Skin epidermis (tissue), 12 donors: Measurements from ENCODE around the gene METTL24.
"Not testable (repeated sequence)": the region's sequence is repeated elsewhere in the genome, so short reads cannot be mapped to it uniquely, and the experiment has no call there.

Experiments
- H3K27ac ChIP-seq, 21 experiments: fragments of 200-600 bp; sonication (generic) in 11 of 21; one replicate each; pipeline ENCODE4 v1.5.0; 2020; ENCODE audit warnings: mild to moderate bottlenecking in 3 of 21, inconsistent platforms in 2 of 21, moderate library complexity in 2 of 21
- H3K4me3 ChIP-seq, 7 experiments: fragments of 200-600 bp; sonication (generic) in 2 of 7; one replicate each; pipeline ENCODE4 v1.5.0; 2020; ENCODE audit warnings: inconsistent platforms in 2 of 7, mild to moderate bottlenecking in 2 of 7, moderate library complexity in 1 of 7

Gene METTL24

GRCh38 chr6:110320307-110320706 lies 37.8 kb downstream of the METTL24 start:
- Histone ChIP-seq H3K4me3 (no peak overlapping the region), H3K27ac (no peak overlapping the region)

- no peak overlapping the region for H3K27ac ChIP-seq
- H3K4me3 ChIP-seq = no peak overlapping the region
Measured at GRCh38 chr6:110319843-110320242, 38.3 kb downstream of the METTL24 start.

- Histone ChIP-seq H3K27ac (no peak overlapping the region), H3K4me3 (no peak overlapping the region)
Measured at GRCh38 chr6:110319381-110319780, 38.8 kb downstream of the METTL24 start.

- Histone ChIP-seq H3K4me3 (no peak overlapping the region), H3K27ac (no peak overlapping the region)
Measured at GRCh38 chr6:110318971-110319370, 39.2 kb downstream of the METTL24 start.

- H3K27ac ChIP-seq = no peak overlapping the region
Measured at GRCh38 chr6:110317646-110318045, 40.5 kb downstream of the METTL24 start.

GRCh38 chr6:110317189-110317588 lies 41.0 kb downstream of the METTL24 start:
- no peak overlapping the region for H3K27ac ChIP-seq
- no peak overlapping the region for H3K4me3 ChIP-seq

More at GRCh38 chr6:110317646-110318045, 40.5 kb downstream of the METTL24 start:
- no peak overlapping the region for H3K4me3 ChIP-seq

GRCh38 chr6:110315869-110316398 lies 42.2 kb downstream of the METTL24 start:
- H3K27ac ChIP-seq = no peak overlapping the region

DNA sequence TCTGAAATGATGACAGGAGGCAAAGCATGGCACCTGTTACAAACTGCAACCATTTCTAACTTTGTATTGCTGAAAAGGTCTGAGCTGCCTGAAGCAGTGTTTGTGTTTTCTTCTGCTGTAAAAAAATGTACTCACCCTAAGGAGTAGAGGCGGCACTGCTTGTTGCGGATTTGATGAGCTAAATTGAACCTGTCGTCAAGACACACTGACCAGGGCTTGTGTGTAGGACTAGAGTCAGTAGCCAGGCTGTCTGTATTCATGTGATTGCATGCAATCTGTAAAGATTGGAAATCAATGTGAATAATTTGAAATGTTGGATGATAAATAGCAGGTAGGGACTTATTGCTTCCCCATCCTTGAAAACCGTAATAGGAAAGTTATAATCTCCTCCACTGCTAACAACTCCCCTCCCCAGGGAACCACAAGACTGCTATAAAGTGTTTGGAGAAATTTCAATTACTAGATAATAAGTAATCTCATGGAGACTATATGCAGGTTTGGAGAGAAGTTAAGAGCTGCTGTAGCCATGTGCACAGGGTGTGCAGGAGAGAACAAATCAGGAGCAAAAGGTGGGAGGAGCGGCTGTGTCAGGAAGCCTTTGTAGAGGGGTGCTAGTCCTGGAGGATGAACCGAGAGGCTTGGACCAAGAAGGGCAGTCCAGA lies 42.8 kb downstream of the METTL24 start:
- Histone ChIP-seq H3K27ac (no peak overlapping the region), H3K4me3 (no peak overlapping the region)

More at GRCh38 chr6:110315869-110316398, 42.2 kb downstream of the METTL24 start:
- H3K4me3 ChIP-seq = no peak overlapping the region

GRCh38 chr6:110310861-110311446 lies 47.2 kb downstream of the METTL24 start:
- Histone ChIP-seq H3K27ac (no peak overlapping the region), H3K4me3 (no peak overlapping the region)

GRCh38 chr6:110309432-110309831 lies 48.7 kb downstream of the METTL24 start:
- H3K27ac ChIP-seq, H3K4me3 ChIP-seq: not testable (repeated sequence)

DNA sequence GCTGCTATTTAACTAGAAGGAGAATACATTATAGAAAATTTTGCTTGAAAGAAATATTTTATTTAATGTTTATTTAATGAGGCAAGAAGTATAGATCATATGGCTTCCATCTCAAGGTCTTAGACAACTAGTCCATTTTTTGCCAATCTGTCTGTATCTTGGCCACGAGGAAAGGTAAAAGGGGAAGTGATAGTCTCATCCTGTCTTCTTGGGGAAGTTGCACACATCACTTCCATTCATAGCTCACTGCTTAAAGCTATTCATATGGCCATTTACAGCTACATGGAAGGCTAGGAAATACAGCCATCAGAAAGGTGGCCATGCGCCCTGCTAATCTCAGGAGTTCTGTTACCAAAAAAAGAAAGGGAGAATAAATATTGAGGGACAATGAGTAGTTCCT lies 50.8 kb downstream of the METTL24 start:
- H3K4me3 ChIP-seq = no peak overlapping the region

GRCh38 chr6:110305832-110306231 lies 52.3 kb downstream of the METTL24 start:
- H3K4me3 ChIP-seq, H3K27ac ChIP-seq: not testable (repeated sequence)

More for the DNA sequence above, 50.8 kb downstream of the METTL24 start:
- H3K27ac ChIP-seq = no peak overlapping the region

DNA sequence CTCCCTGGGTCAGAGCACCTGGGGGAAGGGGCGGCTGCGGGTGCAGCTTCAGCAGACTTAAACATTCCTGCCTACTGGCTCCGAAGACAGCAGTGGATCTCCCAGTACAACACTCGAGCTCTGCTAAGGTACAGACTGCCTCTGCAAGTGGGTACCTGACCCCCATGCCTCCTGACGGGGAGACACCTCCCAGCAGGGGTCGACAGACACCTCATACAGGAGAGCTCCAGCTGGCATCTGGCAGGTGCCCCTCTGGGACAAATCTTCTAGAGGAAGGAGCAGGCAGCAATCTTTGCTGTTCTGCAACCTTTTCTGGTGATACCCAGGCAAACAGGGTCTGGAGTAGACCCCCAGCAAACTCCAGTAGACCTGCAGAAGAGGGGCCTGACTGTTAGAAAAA lies 54.5 kb downstream of the METTL24 start:
- not testable (repeated sequence) for H3K4me3 ChIP-seq, H3K27ac ChIP-seq

DNA sequence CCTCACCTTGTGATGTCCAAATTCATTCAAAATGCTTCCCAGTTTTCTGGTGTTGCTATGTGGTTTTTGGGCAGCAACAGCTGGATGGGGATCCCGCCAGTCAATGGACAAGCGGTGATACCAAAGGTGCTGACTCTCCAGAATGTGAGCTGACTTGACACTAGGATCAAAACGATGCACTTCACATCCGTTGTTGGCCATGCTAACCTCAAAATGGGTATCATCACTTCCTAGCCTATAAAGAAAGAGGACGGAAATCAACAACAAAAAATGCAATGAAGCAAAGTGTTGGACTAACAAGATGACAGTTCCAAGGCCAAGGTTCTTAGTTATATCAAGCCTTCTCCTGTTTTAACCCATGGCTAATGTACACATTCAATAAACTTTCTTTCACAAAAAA lies 59.2 kb downstream of the METTL24 start:
- Histone ChIP-seq H3K27ac (no peak overlapping the region), H3K4me3 (no peak overlapping the region)

DNA sequence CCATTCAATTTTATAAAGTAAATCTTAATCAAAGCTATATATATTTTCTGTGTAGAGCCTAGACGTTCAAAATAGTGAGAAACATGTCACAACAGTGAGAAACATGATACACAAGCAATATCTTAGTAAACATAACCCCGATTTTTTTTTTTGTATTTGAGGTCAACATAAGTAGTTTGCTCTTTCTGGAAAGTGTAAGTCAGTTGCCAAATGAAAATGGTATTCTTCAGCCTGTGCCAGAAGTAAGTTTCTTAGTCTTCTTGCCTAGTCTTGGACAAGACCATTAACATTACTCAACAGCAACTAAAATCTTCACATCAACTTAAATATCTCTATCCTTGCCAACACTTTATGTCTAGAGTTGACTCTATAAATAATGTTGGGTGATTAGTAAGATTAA lies 59.7 kb downstream of the METTL24 start:
- no peak overlapping the region for H3K4me3 ChIP-seq

DNA sequence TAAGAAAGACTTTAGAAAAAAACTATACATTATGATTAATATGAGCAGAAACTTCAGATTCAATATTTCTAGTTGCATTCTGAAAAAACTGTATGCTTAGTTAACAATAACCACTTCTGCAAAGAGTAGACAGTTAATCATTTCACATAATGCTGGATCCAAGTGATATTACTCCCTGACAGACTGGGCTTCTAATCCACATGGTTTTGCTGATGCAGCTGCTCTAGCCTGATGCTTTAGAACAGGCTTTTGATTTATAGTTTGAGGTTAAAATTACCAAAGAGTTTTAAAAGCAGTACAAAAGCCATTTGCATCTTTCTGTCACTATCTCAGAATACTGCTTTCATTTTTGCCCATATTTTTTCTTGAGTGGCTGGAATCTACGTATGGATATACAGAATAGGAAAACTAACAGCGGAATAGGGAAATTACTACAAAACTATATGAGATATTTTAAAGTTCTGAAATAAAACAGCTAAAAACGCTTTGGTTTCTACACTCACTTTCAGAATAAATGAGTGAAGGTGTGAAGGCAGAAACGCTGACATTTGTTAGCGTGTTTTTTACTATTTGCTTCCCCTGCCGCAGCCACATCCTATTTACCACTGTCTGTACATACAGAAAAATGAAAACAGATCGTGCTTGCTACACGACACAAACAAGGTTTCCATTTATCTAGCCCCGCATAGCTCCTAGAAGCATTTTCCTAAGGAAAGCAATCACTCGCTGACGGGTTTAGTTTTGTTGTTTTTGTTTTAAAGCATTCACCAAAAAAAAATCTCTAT lies 61.7 kb downstream of the METTL24 start:
- Histone ChIP-seq H3K27ac (peak overlapping the region in 3 of 21 experiments; percentile 7 to 16 (median 12)), H3K4me3 (no peak overlapping the region)

More for the DNA sequence above, 59.7 kb downstream of the METTL24 start:
- H3K27ac ChIP-seq = no peak overlapping the region

GRCh38 chr6:110295451-110296165 lies 62.5 kb downstream of the METTL24 start:
- peak overlapping the region in 3 of 21 experiments; percentile 7 to 18 (median 16) for H3K27ac ChIP-seq
- no peak overlapping the region for H3K4me3 ChIP-seq

DNA sequence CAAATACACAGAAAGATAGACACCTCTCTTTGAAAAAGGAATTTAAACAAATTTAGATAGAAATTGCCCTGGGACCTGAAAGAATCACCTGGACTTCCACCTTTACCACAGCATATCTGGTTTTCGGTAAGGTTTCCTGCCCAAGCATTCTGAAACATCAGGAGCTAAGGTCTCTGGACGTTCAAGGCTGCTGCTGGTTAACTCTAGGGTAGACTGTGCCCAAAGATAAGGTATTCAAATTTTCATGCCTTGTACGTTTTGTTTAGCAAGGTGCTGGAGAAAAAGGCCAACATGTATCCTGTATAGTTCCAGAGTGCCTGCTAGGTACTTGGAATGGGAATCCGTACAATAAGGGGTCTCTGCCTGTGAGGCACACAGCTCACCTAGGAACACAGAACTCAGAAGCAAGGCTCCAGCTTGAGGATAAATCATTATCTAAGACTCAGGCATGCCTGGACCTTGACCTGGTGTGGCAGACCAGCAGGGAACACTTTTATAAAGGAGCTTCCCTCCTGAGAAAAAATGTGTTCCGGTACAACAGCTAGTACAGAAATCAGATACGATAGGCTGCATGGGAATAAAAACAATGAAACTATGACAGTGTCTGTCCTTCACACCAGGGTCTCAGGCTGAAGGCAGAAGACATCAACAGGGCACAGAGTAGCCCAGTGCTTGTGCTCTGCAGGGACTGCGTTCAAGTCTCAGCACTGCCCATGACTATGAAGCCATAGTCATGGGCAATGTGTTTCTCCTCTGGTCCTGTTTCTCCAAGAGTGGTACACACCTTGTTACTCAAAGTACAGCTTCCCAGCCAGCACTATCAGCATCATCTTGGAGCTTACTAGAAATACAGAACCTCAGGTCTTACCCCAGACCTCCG lies 70.4 kb downstream of the METTL24 start:
- no peak overlapping the region for H3K4me3 ChIP-seq
- H3K27ac ChIP-seq = no peak overlapping the region
